Lung (tissue), 12 donors: ENCODE results near the gene MDH1. TPM values are rescaled to one million over a fixed set of nuclear protein-coding genes. Genes with fewer than 3 reads are reported as not detected.
A peak's percentile ranks its signal among the peaks of the same experiment; 100 is the strongest.
"Not testable (repeated sequence)": the region's sequence is repeated elsewhere in the genome, so short reads cannot be mapped to it uniquely, and the experiment has no call there.

ENCODE experiments used
- ATAC-seq: fragments of 200-7000 bp; cut with Tn5 transposase; one replicate; pipeline ENCODE4 v1.9.1; 2020; ENCODE audit warnings: moderate number of reproducible peaks; ENCODE audit not compliant: insufficient read depth, low FRiP score
- DNase-seq, 3 donors: peaks; one replicate each; pipeline ENCODE4 v3.0.0-alpha.2; 2013 to 2017
- H3K27ac ChIP-seq, 2 donors: one replicate each; pipeline ENCODE4 v1.5.1; 2013; ENCODE audit warnings: mild to moderate bottlenecking in 2 of 2, moderate library complexity in 2 of 2, control low read depth in 1 of 2, inconsistent platforms in 1 of 2, low read depth in 1 of 2, low read length in 1 of 2
- H3K27me3 ChIP-seq, 3 donors: one replicate each; pipeline ENCODE4 v1.5.1; 2013; ENCODE audit warnings: low read length in 2 of 3; ENCODE audit not compliant: control insufficient read depth in 3 of 3, insufficient read depth in 3 of 3
- H3K36me3 ChIP-seq, 4 donors: one replicate each; pipeline ENCODE4 v1.5.1; 2013; ENCODE audit warnings: low read length in 4 of 4, mild to moderate bottlenecking in 1 of 4, moderate library complexity in 1 of 4; ENCODE audit not compliant: control insufficient read depth in 4 of 4, insufficient read depth in 4 of 4
- H3K4me1 ChIP-seq, 5 donors: one replicate each; pipeline ENCODE4 v1.5.1; 2013; ENCODE audit warnings: low read length in 5 of 5, mild to moderate bottlenecking in 2 of 5, moderate library complexity in 1 of 5; ENCODE audit not compliant: control insufficient read depth in 5 of 5, insufficient read depth in 5 of 5
- H3K4me3 ChIP-seq: one replicate; pipeline ENCODE4 v1.5.1; 2013; ENCODE audit warnings: mild to moderate bottlenecking, control low read depth, moderate library complexity
- H3K9ac ChIP-seq, 2 donors: one replicate each; pipeline ENCODE4 v1.5.1; 2013; ENCODE audit warnings: low read length in 2 of 2, control low read depth in 1 of 2; ENCODE audit not compliant: insufficient read depth in 1 of 2
- H3K9me3 ChIP-seq, 4 donors: one replicate each; pipeline ENCODE4 v1.5.1; 2013; ENCODE audit warnings: low read length in 3 of 4, mild to moderate bottlenecking in 1 of 4, moderate library complexity in 1 of 4; ENCODE audit not compliant: control insufficient read depth in 4 of 4, insufficient read depth in 3 of 4
- whole genome bisulfite sequencing, 2 donors: extraction: QIAGEN DNeasy Blood & Tissue Kit; methylation state at CpG; one replicate each; pipeline ENCODE4 v1.1.7; 2013; 5-methylcytosine and 5-hydroxymethylcytosine counted together
- polyA plus RNA-seq, 2 donors: library from polyadenylated mRNA; stranded (reverse); fragments of 200-250 nt; gene quantifications; one replicate each; pipeline ENCODE4 v1.2.1, GENCODE V29; 2013
- total RNA-seq, 2 donors: library from RNA; depleted of rRNA in 1 of 2; stranded (reverse); fragments of >200 nt in 1 of 2; gene quantifications; one replicate each; pipeline ENCODE4 v1.2.1, GENCODE V29; 2014 to 2021
- TF ChIP-seq, protein P1 (sequence below): IDR thresholded peaks from 2 replicates; pipeline ENCODE4 v1.5.1; 2012; ENCODE audit warnings: mild to moderate bottlenecking; ENCODE audit errors: control extremely low read depth, extremely low read depth
- donor health status: control.
- donor health status: control.
- donor health status: Bipolar disorder and iron deficiency.
- donor health status: healthy.
- donor health status: DM: yes; HTN: yes; CAD: no.

The MDH1 gene
- total and polyA plus RNA-seq, 4 donors, result 110 to 203 (median 120) TPM

DNA sequence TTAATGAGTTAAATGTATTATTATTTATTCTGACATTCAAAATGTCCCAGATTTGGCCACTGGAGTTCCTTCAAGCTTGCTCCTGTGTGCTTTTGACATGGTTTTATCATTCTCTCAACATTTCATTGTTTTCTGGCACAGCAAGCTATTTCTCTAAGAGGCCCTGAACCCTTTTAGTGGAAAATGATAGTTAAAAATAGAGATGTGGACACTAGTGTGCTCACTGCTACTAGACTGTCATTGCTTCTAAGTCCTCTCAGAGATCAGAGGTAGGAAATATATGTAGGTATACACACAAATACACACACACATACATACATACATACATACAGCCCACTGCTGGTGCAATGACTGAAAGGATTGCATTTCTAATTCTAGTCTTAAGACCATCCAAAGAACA is 26.0 kb upstream of the MDH1 start:
- Histone ChIP-seq H3K4me3 (no peak overlapping the region), H3K4me1 (peaks cover 0 to 6% (median 0%) of the 10 kb centered on the region in 5 donors), H3K9ac (no peak overlapping the region), H3K27me3 (no peaks in the 10 kb centered on the region), H3K27ac (no peak overlapping the region), H3K36me3 (peaks cover 0 to 3% (median under 1%) of the 10 kb centered on the region in 4 donors), H3K9me3 (no peaks in the 10 kb centered on the region)
- TF ChIP-seq, protein P1, sequence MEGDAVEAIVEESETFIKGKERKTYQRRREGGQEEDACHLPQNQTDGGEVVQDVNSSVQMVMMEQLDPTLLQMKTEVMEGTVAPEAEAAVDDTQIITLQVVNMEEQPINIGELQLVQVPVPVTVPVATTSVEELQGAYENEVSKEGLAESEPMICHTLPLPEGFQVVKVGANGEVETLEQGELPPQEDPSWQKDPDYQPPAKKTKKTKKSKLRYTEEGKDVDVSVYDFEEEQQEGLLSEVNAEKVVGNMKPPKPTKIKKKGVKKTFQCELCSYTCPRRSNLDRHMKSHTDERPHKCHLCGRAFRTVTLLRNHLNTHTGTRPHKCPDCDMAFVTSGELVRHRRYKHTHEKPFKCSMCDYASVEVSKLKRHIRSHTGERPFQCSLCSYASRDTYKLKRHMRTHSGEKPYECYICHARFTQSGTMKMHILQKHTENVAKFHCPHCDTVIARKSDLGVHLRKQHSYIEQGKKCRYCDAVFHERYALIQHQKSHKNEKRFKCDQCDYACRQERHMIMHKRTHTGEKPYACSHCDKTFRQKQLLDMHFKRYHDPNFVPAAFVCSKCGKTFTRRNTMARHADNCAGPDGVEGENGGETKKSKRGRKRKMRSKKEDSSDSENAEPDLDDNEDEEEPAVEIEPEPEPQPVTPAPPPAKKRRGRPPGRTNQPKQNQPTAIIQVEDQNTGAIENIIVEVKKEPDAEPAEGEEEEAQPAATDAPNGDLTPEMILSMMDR, result no peak
- no peak for ATAC-seq
- no peak for DNase-seq

DNA sequence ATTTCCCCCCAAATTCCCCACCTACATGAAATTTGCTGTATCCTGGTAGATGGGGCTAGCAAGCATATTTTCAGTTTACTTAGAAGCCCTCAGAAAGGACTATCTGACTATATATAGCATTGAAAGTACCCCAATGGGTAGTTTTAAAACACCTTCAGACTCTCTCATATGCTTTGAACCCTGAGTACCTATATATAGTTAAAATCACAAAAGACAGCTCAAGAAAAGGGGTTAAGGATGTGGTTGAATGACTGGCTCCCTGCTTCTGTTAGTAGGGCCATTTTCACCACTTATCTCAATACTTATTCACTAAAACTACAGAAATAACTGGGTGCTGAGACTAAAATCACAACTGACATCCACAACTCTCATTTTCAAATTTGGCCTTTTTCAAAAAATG is 19.0 kb upstream of the MDH1 start:
- ATAC-seq (no peak), DNase-seq (no peak)
- no peak overlapping the region for H3K27ac ChIP-seq
- no peaks in the 10 kb centered on the region for H3K36me3 ChIP-seq
- peaks cover 0 to 6% (median 0%) of the 10 kb centered on the region in 5 donors for H3K4me1 ChIP-seq
- no peak overlapping the region for H3K9ac ChIP-seq
- no peaks in the 10 kb centered on the region for H3K27me3 ChIP-seq
- H3K9me3 ChIP-seq, result no peaks in the 10 kb centered on the region
- TF ChIP-seq, protein P1, result no peak
- no peak overlapping the region for H3K4me3 ChIP-seq

DNA sequence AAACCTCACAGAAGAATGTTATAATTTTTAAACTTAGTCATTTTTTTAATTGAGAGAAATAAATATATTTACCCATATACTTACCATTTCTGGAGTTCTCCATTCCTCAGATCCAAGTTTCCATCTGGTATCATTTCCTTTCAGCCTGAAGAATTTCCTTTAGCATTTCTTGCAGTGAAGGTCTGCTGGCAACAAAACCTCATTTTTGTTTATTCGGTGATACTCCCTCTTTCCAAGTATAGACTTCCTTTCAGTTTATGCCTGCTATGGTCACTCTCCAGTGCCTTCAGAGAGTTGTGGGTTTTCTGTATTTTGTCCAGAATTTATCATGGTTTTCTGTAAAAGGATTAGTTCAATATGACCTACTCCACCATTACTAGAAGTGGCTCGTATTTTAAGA is 17.5 kb upstream of the MDH1 start:
- H3K27ac ChIP-seq, result no peak overlapping the region
- DNase-seq (peak in 1 of 3 donors; percentile 13), ATAC-seq (no peak)
- peaks cover 0 to 9% (median 0%) of the 10 kb centered on the region in 5 donors for H3K4me1 ChIP-seq
- H3K9me3 ChIP-seq, result no peaks in the 10 kb centered on the region
- H3K9ac ChIP-seq, result no peak overlapping the region
- TF ChIP-seq, protein P1, result no peak
- 66 to 83% methylated on average over 2 of the region's 2 CpGs for WGBS, 2 donors
- no peaks in the 10 kb centered on the region for H3K36me3 ChIP-seq
- H3K4me3 ChIP-seq, result no peak overlapping the region
- H3K27me3 ChIP-seq, result no peaks in the 10 kb centered on the region

DNA sequence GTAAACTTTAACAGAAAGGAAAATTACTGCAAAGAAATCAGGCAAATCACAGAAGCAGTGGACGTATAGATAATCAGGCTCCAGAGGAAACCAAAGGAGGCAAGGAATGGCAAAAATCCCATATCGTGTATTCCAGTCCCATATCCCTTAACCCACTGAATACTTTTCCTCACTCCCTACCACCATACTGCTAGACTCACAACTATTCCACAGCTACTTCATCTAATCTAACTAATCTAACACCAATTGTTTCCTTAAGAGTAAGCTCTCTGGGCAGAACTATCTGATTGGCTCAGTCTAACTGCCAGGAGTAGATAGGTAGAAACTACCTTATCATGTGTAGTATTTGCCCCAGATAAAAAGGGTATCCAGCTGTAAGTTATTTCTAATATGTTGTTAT is 16.8 kb upstream of the MDH1 start:
- no peak overlapping the region for H3K27ac ChIP-seq
- no peak overlapping the region for H3K9ac ChIP-seq
- no peaks in the 10 kb centered on the region for H3K9me3 ChIP-seq
- H3K4me3 ChIP-seq, result no peak overlapping the region
- DNase-seq, result no peak
- H3K4me1 ChIP-seq, result peaks cover 0 to 13% (median 0%) of the 10 kb centered on the region in 5 donors
- H3K36me3 ChIP-seq, result no peaks in the 10 kb centered on the region
- H3K27me3 ChIP-seq, result no peaks in the 10 kb centered on the region
- ATAC-seq, result no peak
- 90 to 93% methylated on average over 2 of the region's 2 CpGs for WGBS, 2 donors
- TF ChIP-seq, protein P1, result no peak

DNA sequence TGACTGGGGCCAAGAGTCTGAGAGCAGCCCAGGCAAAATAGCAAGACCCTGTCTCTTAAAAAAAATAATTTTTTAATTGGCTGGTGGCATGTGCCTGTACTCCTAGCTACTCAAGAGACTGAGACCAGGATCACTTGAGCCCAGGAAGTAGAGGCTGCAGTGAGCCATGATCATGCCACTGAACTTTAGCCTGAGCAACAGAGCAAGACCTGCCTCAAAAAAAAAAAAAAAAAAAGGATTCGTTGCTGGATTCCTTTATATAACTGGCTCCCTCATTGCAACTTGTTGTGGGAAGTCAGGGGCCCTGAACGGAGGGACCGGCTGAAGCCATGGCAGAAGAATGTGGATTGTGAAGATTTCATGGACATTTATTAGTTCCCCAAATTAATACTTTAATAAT is 15.7 kb upstream of the MDH1 start:
- H3K27ac ChIP-seq, H3K4me3 ChIP-seq, H3K9ac ChIP-seq, H3K36me3 ChIP-seq, DNase-seq, H3K9me3 ChIP-seq, H3K27me3 ChIP-seq, ATAC-seq: not testable (repeated sequence)
- 92 to 98% methylated on average over 3 of the region's 3 CpGs for WGBS, 2 donors
- H3K4me1 ChIP-seq, result peaks cover 0 to 13% (median 0%) of the 10 kb centered on the region in 5 donors

DNA sequence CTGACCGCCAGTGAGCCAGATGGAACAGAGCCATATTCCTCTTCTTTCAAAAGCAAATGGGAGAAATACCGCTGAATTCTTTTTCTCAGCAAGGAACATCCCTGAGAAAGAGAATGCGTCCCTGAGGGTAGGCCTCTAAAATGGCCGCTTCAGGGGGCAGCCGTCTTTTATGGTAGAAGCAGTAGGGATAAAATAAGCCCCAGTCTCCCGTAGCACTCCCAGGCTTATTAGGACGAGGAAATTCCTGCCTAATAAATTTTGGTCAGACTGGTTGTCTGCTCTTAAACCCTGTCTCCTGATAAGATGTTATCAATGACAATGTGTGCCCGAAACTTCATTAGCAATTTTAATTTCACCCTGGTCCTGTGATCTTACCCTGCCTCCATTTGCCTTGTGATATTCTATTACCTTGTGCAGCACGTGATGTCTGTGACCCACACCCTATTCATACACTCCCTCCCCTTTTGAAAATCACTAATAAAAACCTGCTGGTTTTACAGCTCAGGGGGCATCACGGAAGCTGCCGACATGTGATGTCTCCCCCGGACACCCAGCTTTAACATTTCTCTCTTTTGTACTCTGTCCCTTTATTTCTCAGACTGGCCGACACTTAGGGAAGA is 14.9 kb upstream of the MDH1 start:
- not testable (repeated sequence) for H3K9me3 ChIP-seq, ATAC-seq, H3K36me3 ChIP-seq, H3K4me3 ChIP-seq, DNase-seq, H3K27ac ChIP-seq, H3K27me3 ChIP-seq, H3K9ac ChIP-seq
- WGBS, 2 donors, result 97 to 98% methylated on average over 13 of the region's 13 CpGs
- peaks cover 0 to 15% (median 0%) of the 10 kb centered on the region in 5 donors for H3K4me1 ChIP-seq
